HepG2 (cell line): ENCODE measurements around the gene APBB1. TPM values are rescaled to one million over a fixed set of nuclear protein-coding genes. Genes with fewer than 3 reads are reported as not detected.

ENCODE experiments used
- ATAC-seq: fragments of 200-7000 bp; cut with Tn5 transposase; 3 replicates; pipeline ENCODE4 v1.9.1; 2020; ENCODE audit warnings: mild to moderate bottlenecking, moderate library complexity
- BruUV-seq: library from RNA; stranded (reverse); fragments of 400-500 nt; replicated peaks from 2 replicates; lab custom pipeline; 2021; lab: Mats Ljungman, UMichigan
- CTCF ChIA-PET: fragments of 300-600 bp; formaldehyde crosslinking; extraction: SDS; loops from one replicate; lab custom pipeline; 2021; ENCODE audit warnings: low total read pairs, inconsistent platforms, low intra/inter-chr PET ratio; lab: Yijun Ruan, JAX
- POLR2A ChIA-PET: fragments of 350-600 bp; sonication (Branson Sonifier 250); formaldehyde crosslinking; loops from one replicate; lab custom pipeline; 2020; ENCODE audit warnings: antibody characterized with exemption, inconsistent platforms; lab: Yijun Ruan, JAX
- DNase-seq: peaks from one replicate; pipeline ENCODE4 v3.0.0-alpha.2; 2015; ENCODE audit warnings: low spot score
- FAIRE-seq: peaks from 3 replicates; lab custom pipeline; 2011; peaks lifted over from hg19 to GRCh38; lab: Jason Lieb, UNC
- H2AFZ ChIP-seq: one replicate; pipeline ENCODE4 v1.6.1; 2011; ENCODE audit warnings: low read length, inconsistent platforms
- H3K27ac ChIP-seq: fragments of 300-600 bp; 3 replicates; pipeline ENCODE4 v1.8.0; 2011; ENCODE audit warnings: mixed run types, mild to moderate bottlenecking, mixed read lengths, low read length, inconsistent platforms; ENCODE audit not compliant: insufficient read depth; ENCODE audit errors: extremely low read length
- H3K27me3 ChIP-seq, 2 experiments: fragments of 200-600 bp in 1 of 2; 2 replicates in 1 of 2; 3 replicates in 1 of 2; pipeline versions ENCODE4 v1.6.0 to v1.8.0; 2011; ENCODE audit warnings: low read length in 2 of 2, mild to moderate bottlenecking in 2 of 2, moderate library complexity in 2 of 2, inconsistent platforms in 1 of 2; ENCODE audit not compliant: insufficient read depth in 2 of 2, control insufficient read depth in 1 of 2
- H3K36me3 ChIP-seq, 2 experiments: fragments of 200-600 bp in 1 of 2; replicated peaks in 1 of 2; 2 replicates in 1 of 2; 3 replicates in 1 of 2; pipeline versions ENCODE4 v1.5.1 to v1.8.0; 2011; ENCODE audit warnings: low read length in 2 of 2, inconsistent platforms in 1 of 2; ENCODE audit not compliant: insufficient read depth in 2 of 2, control insufficient read depth in 1 of 2
- H3K4me1 ChIP-seq: 2 replicates; pipeline ENCODE4 v1.5.1; 2012; ENCODE audit warnings: low read length, inconsistent platforms; ENCODE audit not compliant: insufficient read depth
- H3K4me2 ChIP-seq: 2 replicates; pipeline ENCODE4 v1.6.0; 2011; ENCODE audit warnings: low read depth, low read length, inconsistent platforms
- H3K4me3 ChIP-seq, 3 experiments: fragments of 200-600 bp in 1 of 3; sonication (generic), shearing (Covaris generic) in 1 of 3; replicated peaks in 1 of 3; 2 replicates each; pipeline ENCODE4 v1.5.1; 2011 to 2016; ENCODE audit warnings: low read length in 3 of 3, inconsistent platforms in 2 of 3, low read depth in 2 of 3, mild to moderate bottlenecking in 2 of 3, control low read depth in 1 of 3, mixed read lengths in 1 of 3; ENCODE audit not compliant: insufficient read depth in 1 of 3
- H3K79me2 ChIP-seq: one replicate; pipeline ENCODE4 v1.6.1; 2011; ENCODE audit warnings: low read length, inconsistent platforms; ENCODE audit not compliant: insufficient read depth
- H3K9ac ChIP-seq: 2 replicates; pipeline ENCODE4 v1.6.0; 2011; ENCODE audit warnings: mild to moderate bottlenecking, low read depth, low read length, inconsistent platforms; ENCODE audit not compliant: insufficient read depth
- H3K9me3 ChIP-seq: 2 replicates; pipeline ENCODE4 v1.5.1; 2012; ENCODE audit warnings: mild to moderate bottlenecking, low read length
- H4K20me1 ChIP-seq: 2 replicates; pipeline ENCODE4 v1.6.0; 2011; ENCODE audit warnings: inconsistent platforms, mild to moderate bottlenecking, low read length, moderate library complexity; ENCODE audit not compliant: insufficient read depth
- ARID5B ChIP-seq: IDR thresholded peaks from 2 replicates; pipeline ENCODE4 v1.4.0; 2020; ENCODE audit warnings: mild to moderate bottlenecking, missing genetic modification reagents
- CAMTA2 ChIP-seq: sonication (generic); formaldehyde crosslinking; IDR thresholded peaks from 2 replicates; pipeline ENCODE4 v1.4.0; 2020; ENCODE audit warnings: mild to moderate bottlenecking, missing genetic modification reagents, borderline replicate concordance
- HOXA3 ChIP-seq: sonication (generic); formaldehyde crosslinking; IDR thresholded peaks from 2 replicates; pipeline ENCODE4 v1.5.0; 2020; ENCODE audit warnings: missing genetic modification reagents
- KLF9 ChIP-seq: IDR thresholded peaks from 2 replicates; pipeline ENCODE4 v1.6.1; 2016; ENCODE audit warnings: low read depth
- LBX2 ChIP-seq: sonication (generic); formaldehyde crosslinking; IDR thresholded peaks from 2 replicates; pipeline ENCODE4 v1.5.0; 2020; ENCODE audit warnings: missing genetic modification reagents, mild to moderate bottlenecking, borderline replicate concordance
- MNT ChIP-seq: fragments of 450-650 bp; IDR thresholded peaks from 2 replicates; pipeline ENCODE4 v1.6.1; 2016
- MTA3 ChIP-seq: sonication (generic); formaldehyde crosslinking; IDR thresholded peaks from 2 replicates; pipeline ENCODE4 v1.4.0; 2020; ENCODE audit warnings: missing genetic modification reagents
- ZNF510 ChIP-seq: sonication (generic); formaldehyde crosslinking; IDR thresholded peaks from 2 replicates; pipeline ENCODE4 v1.4.0; 2020; ENCODE audit warnings: low read depth, mild to moderate bottlenecking, missing genetic modification reagents
- ZNF589 ChIP-seq: sonication (generic); formaldehyde crosslinking; conservative IDR thresholded peaks from 2 replicates; pipeline ENCODE4 v1.8.0; 2022; ENCODE audit warnings: mild to moderate bottlenecking, moderate library complexity, missing genetic modification reagents
- ZNF614 ChIP-seq: IDR thresholded peaks from 2 replicates; pipeline ENCODE4 v1.6.1; 2018; ENCODE audit warnings: missing biosample characterization, missing genetic modification reagents, inconsistent platforms, borderline replicate concordance
- ZNF720 ChIP-seq: sonication (generic); formaldehyde crosslinking; IDR thresholded peaks from 2 replicates; pipeline ENCODE4 v1.4.0; 2020; ENCODE audit warnings: missing genetic modification reagents
- WGBS: methylation state at CpG from one replicate; pipeline ENCODE4 v1.1.6; 2017; ENCODE audit warnings: low lambda C conversion rate; 5-methylcytosine and 5-hydroxymethylcytosine counted together
- in situ Hi-C: cut with HindIII; loops from 2 replicates; pipeline ENCODE4 v1.10.0; 2017; ENCODE audit warnings: low pct_unique_long_range_greater_than_20kb; ENCODE audit not compliant: extremely low pct_ligation_motif_present
- intact Hi-C: fragments of 100-400 bp; cut with micrococcal nuclease; formaldehyde crosslinking; loops from one replicate; pipeline ENCODE4 v1.10.0; 2022; ENCODE audit not compliant: unreplicated experiment
- polyA plus RNA-seq, 8 experiments: library from polyadenylated mRNA; depleted of rRNA in 3 of 8; stranded (reverse) in 7 of 8; unstranded in 1 of 8; fragments of >200 nt; fragmentation: Illumina TruSeq in 4 of 8; extraction: Trizol in 4 of 8; gene quantifications; 2 replicates each; pipeline versions ENCODE4 v1.2.1 to v1.2.3, GENCODE V29; 2011 to 2016; ENCODE audit warnings: low read depth in 4 of 8, missing spikeins in 1 of 8, mixed read lengths in 1 of 8; ENCODE audit not compliant: insufficient read depth in 1 of 8
- total RNA-seq, 5 experiments: library from RNA; depleted of rRNA; stranded (reverse); fragments of >200 nt; fragmentation: Illumina TruSeq; extraction: Trizol; gene quantifications; 2 replicates each; pipeline ENCODE4 v1.2.3, GENCODE V29; 2016; ENCODE audit warnings: low read depth in 1 of 5

Gene APBB1
- total and polyA plus RNA-seq, 2 of the 13 experiments (the other 11 are each of a cell fraction or from before 2014, with no cell fraction given): 1.7 to 3.5 TPM

GRCh38 chr11:6406370-6406769 is 12.5 kb downstream of the APBB1 start:
- TF ChIP-seq LBX2 (CRISPR knock-in tag) (no peak), MNT (no peak), ZNF589 (CRISPR knock-in tag) (no peak), ZNF510 (no peak), CAMTA2 (no peak), KLF9 (CRISPR knock-in tag) (no peak), HOXA3 (CRISPR knock-in tag) (no peak), ZNF720 (CRISPR knock-in tag) (no peak), ZNF614 (CRISPR knock-in tag) (no peak), MTA3 (no peak), ARID5B (CRISPR knock-in tag) (no peak)
- ChIA-PET CTCF (no interaction called here), POLR2A (interaction anchor here (1.0 to 2.2 kb wide), 2 partner anchors 13 to 16 kb away, joined by 3 to 4 read pairs; partner anchors contain the start of genes APBB1 and SMPD1)
- no peak for DNase-seq
- ATAC-seq: no peak
- no peak overlapping the region for H3K27ac ChIP-seq
- no peak overlapping the region for H3K9ac ChIP-seq
- H2AFZ ChIP-seq: no peak overlapping the region
- H3K79me2 ChIP-seq: no peaks in the 10 kb centered on the region
- WGBS: 0% methylated on average over 2 of the region's 2 CpGs
- FAIRE-seq: no peak
- no TSS peak for BruUV-seq
- no peak overlapping the region for H3K4me3 ChIP-seq
- H4K20me1 ChIP-seq: no peaks in the 10 kb centered on the region
- H3K36me3 ChIP-seq: no peaks in the 10 kb centered on the region
- in situ Hi-C loops (no loop called here), intact Hi-C loops (no loop called here)
- no peaks in the 10 kb centered on the region for H3K9me3 ChIP-seq
- H3K4me1 ChIP-seq: peaks cover 27% of the 10 kb centered on the region
- H3K4me2 ChIP-seq: no peak overlapping the region
- H3K27me3 ChIP-seq: peaks cover 0 to 5% of the 10 kb centered on the region in 2 experiments; a peak in 1 of 5 replicates
